Measurements from ENCODE around the gene MRPL27. TPM values are rescaled to one million over a fixed set of nuclear protein-coding genes. Genes with fewer than 3 reads are reported as not detected.
A peak's percentile ranks its signal among the peaks of the same experiment; 100 is the strongest.

MRPL27 gene
- total RNA-seq, 1 experiment from 2014 or later: 106 TPM

GRCh38 chr17:50345432-50346312 lies 27.3 kb downstream of the MRPL27 start, which contains the start of gene XYLT2 (continued):
- no peak for TF ChIP-seq FOSL1 (IDR thresholded peaks at IDR 0.05; ENCODE audit: low read depth)
- no peak for TF ChIP-seq ZFX (IDR thresholded peaks at IDR 0.05)
- TF ChIP-seq TCF7L2 (IDR thresholded peaks at IDR 0.05; ENCODE audit: borderline replicate concordance, extremely low read depth, insufficient read depth, insufficient read length): no peak
- TF ChIP-seq CEBPB (IDR thresholded peaks at IDR 0.05; ENCODE audit: low read depth): no peak
- TF ChIP-seq EZH2phosphoT487 (IDR thresholded peaks at IDR 0.05; ENCODE audit: borderline replicate concordance): no peak

GRCh38 chr17:50344731-50345365 lies 28.1 kb downstream of the MRPL27 start:
- Histone ChIP-seq H3K9me3 (ENCODE audit: control insufficient read depth in 1 of 2, insufficient read depth in 1 of 2, low read depth in 1 of 2, low read length in 2 of 2) (no peaks in the 10 kb centered on the region), H3K4me1 (ENCODE audit: control insufficient read depth in 1 of 2, insufficient read depth in 2 of 2, low read length in 2 of 2) (peaks cover 12 to 34% of the 10 kb centered on the region in 2 experiments), H4K20me1 (ENCODE audit: insufficient read depth) (no peaks in the 10 kb centered on the region), H3K4me2 (ENCODE audit: low read length) (peak overlapping the region; percentile 100), H3K4me3 (replicated peaks in 1 of 2; ENCODE audit: low read depth in 1 of 2, low read length in 2 of 2) (peak overlapping the region; percentile 58 to 89), H2AFZ (ENCODE audit: low read depth, low read length, poor library complexity, severe bottlenecking) (peak overlapping the region; percentile 27), H3K9ac (ENCODE audit: low read length) (peak overlapping the region; percentile 96), H3K79me2 (ENCODE audit: insufficient read depth, low read length) (peaks cover 35% of the 10 kb centered on the region), H3K36me3 (ENCODE audit: control insufficient read depth in 1 of 2, insufficient read depth in 2 of 2, low read length in 2 of 2) (no peaks in the 10 kb centered on the region), H3K9me2 (ENCODE audit: insufficient read depth) (no peaks in the 10 kb centered on the region), H3K27me3 (ENCODE audit: insufficient read depth, low read length) (no peaks in the 10 kb centered on the region), H3K27ac (ENCODE audit: low read depth, low read length) (no peak overlapping the region; the same call in 1 of the 2 replicates)
- ChIA-PET RAD21 (ENCODE audit: low non-redundant PET in 1 of 2, low total read pairs in 2 of 2, uncharacterized antibody in 2 of 2, unreplicated experiment in 2 of 2) (no interaction called here), CTCF (no interaction called here), POLR2A (interaction anchor here (1.0 kb wide), 1 partner anchor 140 kb away, joined by 3 read pairs; no protein-coding TSS in a partner anchor)
- no peak for TF ChIP-seq FOSL1 (IDR thresholded peaks at IDR 0.05; ENCODE audit: low read depth)
- no peak for TF ChIP-seq POLR2A (IDR thresholded peaks at IDR 0.05; ENCODE audit: borderline replicate concordance, extremely low read depth, insufficient read depth, insufficient read length)
- TF ChIP-seq ZFX (IDR thresholded peaks at IDR 0.05): no peak
- TF ChIP-seq ZBTB33 (IDR thresholded peaks at IDR 0.05; ENCODE audit: extremely low read depth, insufficient replicate concordance, low read length): no peak
- TF ChIP-seq SIN3A (IDR thresholded peaks at IDR 0.05; ENCODE audit: low read depth): no peak
- TF ChIP-seq CBX3 (IDR thresholded peaks at IDR 0.05; ENCODE audit: low read depth): no peak
- no peak for TF ChIP-seq EGR1 (IDR thresholded peaks at IDR 0.05; ENCODE audit: low read depth)
- TF ChIP-seq RAD21 (IDR thresholded peaks at IDR 0.05; ENCODE audit: low read depth): no peak
- ATAC-seq (no peak), DNase-seq (ENCODE audit: low read depth, low spot score) (no peak)
- BruUV-seq (replicated peaks): no TSS peak
- intact Hi-C loops (cut with micrococcal nuclease): no loop called here

Measured in HCT116 (cell line).